ENCODE measurements around the gene IFNGR2.

DNA sequence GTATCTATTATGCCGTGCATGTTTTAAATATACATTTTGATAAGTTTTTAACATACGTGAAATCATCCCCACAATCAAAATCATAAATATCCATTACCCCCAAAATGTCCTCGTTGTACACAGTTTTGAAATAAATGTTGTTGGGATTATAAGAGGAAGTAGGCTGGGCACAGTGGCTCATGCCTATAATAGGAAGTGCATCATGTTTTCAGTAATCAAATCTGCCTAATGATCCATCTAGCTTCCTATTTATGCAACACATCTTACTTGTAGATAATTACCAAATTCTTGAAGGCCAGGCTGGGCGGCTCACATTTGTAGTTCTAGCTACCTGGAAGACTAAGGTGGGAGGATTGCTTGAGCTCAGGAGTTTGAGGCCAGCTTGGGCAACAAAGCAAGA lies 15.0 kb upstream of the IFNGR2 start:
- TF ChIP-seq, protein P1, sequence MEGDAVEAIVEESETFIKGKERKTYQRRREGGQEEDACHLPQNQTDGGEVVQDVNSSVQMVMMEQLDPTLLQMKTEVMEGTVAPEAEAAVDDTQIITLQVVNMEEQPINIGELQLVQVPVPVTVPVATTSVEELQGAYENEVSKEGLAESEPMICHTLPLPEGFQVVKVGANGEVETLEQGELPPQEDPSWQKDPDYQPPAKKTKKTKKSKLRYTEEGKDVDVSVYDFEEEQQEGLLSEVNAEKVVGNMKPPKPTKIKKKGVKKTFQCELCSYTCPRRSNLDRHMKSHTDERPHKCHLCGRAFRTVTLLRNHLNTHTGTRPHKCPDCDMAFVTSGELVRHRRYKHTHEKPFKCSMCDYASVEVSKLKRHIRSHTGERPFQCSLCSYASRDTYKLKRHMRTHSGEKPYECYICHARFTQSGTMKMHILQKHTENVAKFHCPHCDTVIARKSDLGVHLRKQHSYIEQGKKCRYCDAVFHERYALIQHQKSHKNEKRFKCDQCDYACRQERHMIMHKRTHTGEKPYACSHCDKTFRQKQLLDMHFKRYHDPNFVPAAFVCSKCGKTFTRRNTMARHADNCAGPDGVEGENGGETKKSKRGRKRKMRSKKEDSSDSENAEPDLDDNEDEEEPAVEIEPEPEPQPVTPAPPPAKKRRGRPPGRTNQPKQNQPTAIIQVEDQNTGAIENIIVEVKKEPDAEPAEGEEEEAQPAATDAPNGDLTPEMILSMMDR (IDR thresholded peaks at IDR 0.05): no peak
- TF ChIP-seq POLR2A (IDR thresholded peaks at IDR 0.05) (no peak), POLR2AphosphoS5 (IDR thresholded peaks at IDR 0.05) (no peak)
